NCI-H146 treated with DMSO at 0.1 percent for 48 hours (cell line): ENCODE data around the gene CDK5R1.
A peak's percentile ranks its signal among the peaks of the same experiment; 100 is the strongest.

Experiments used
- DNase-seq: peaks from one replicate; lab custom pipeline; 2025; ENCODE audit not compliant: unreplicated experiment; lab: John Stamatoyannopoulos, UW

Gene CDK5R1

GRCh38 chr17:32470405-32471167 lies 16.2 kb upstream of the CDK5R1 start:
- DNase-seq, result no peak

DNA sequence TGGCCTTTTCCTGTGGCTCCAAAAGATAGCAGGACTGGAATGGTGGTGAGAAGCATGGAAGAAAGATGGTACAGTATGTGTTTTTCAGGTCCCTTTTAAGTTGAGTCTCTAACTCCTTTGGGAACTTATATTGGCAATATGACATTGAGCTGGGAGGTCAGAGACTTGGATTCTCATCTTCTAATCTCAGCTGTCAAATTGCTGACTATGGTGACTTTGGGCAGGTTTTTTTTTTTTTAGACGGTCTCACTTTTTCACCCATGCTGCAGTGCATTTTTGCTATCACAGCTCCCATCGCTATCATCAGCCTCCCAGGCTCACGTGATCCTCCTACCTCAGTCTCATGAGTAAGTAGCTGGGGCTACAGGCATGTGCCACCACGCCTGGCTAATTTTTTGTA lies 15.1 kb upstream of the CDK5R1 start:
- DNase-seq, result no peak

DNA sequence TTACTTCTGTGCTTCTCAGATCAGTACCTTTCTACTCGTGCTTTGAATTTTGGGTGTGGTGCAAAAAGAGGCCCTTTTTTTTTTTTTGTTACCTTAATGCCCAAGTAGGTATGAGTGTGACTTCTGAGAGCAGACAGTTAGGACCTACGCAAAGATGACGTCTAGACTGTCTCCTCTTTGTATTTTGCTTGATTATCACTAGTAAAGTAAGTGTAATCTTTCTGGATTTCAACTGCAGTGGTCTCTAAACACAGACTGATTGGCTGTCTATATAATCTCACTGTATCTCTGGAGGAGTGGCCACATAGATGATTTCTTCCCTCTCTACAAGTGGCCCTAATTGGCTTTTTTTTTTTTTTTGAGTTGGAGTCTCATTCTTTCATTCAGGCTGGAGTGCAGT lies 11.5 kb upstream of the CDK5R1 start:
- no peak for DNase-seq

DNA sequence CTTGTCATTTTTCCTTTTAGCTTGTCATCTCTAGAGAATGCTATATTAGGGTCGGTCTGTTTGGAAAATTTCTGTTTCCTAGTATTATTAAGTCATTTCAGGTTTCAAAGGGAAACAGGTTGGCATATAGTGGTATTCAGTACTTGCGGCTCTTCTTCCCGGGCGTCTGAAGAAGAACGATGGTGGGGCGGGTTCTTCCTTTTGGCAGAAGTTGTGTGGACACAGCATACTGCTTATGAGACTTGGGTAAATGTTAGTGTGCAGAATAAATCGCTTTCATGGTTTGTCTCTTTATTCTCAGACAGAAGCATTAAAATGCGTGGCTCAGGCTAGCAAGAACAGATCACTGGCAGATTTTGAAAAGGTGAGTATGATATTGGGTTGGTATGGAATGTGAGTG lies 9.6 kb upstream of the CDK5R1 start:
- DNase-seq, result no peak

DNA sequence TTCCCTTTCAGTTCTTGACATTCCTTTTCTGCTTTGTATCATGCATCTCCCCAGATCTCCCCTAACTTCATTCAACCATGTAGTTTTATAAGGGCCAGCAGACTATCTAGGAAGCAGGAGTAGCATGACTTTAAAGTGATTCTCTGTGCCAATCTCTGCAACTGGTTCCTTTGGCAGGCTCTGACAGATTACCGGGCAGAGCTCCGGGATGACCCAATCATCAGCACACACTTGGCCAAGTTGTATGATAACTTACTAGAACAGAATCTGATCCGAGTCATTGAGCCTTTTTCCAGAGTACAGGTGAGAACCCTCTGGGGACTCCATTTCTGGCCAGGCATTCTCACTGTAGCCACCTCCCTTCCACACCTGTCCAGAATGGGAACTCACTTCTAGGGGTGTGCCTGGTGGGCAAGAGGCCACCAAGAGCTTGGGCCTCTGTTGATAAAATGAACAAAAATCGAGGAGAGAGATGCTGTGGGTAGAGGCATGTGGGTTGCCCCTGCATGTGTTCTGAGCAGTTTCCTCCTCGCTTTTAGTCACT lies 7.6 kb upstream of the CDK5R1 start:
- DNase-seq, result no peak

GRCh38 chr17:32481193-32481592 lies 5.6 kb upstream of the CDK5R1 start:
- DNase-seq, result no peak

GRCh38 chr17:32482568-32483320 lies 4.0 kb upstream of the CDK5R1 start:
- DNase-seq, result no peak

DNA sequence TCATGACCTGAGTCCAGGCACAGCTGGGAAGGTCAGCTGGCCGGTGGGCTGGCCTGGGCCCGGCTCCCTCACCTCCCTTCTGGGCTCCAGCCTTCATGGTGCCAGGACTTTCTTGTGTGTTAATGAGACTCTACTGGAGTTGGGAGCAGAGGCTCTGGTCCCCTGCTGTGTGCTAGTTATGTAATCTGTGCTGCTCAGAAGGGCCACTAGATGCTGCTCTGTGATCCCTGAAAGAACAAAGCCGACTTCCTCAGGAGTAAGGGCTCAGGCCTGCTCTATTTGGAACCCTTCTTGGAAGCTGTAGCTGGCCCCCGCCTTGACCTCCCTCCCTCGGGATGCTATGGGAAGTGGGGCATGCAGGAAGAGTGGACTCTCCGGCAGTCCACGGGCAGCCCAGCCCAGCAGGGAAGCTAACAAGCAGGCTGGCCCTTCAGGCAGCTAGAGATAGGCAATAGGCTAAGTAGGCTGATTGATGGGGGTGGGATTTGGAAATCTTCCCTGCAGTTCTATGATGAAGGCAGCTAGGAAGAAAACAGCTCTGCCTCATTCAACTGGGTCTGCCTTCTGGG lies 3.3 kb upstream of the CDK5R1 start:
- DNase-seq, result peak; percentile 33

- no peak for DNase-seq
Measured at GRCh38 chr17:32484041-32484461, 2.7 kb upstream of the CDK5R1 start.

GRCh38 chr17:32484628-32485027 lies 2.2 kb upstream of the CDK5R1 start:
- DNase-seq, result no peak

- no peak for DNase-seq
Measured at GRCh38 chr17:32485261-32486110, 1.3 kb upstream of the CDK5R1 start.

DNA sequence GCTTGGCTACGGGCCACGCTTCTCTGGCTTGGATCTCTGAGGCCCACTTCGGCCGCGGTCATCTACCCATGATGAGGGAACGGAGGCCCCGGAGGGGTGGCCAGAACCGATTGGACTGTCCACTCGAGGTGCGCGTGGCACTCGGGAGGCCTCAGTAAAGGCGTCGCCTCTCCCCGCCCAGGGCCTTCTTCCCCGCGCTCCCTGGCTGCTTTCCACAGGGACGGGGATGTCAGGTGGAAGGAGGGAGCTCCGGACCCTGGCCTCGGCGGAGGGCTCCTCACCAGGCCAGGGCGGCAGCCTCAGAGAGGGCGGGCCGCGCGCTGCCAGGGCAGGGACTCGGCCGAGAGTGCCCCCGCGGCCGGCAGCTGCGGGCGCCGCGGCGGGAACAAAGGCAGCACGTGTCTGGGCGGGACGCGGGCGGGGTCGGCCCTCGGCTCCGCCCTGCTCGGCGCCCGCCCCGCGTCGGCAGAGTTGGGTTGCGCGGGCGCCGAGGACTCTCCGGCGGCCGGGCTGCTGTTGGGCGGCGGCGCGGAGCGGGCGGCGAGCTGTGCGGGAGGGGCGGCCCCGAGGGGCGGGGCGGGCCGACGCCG lies 587 bp upstream of the CDK5R1 start:
- DNase-seq, result peak; percentile 60

DNA sequence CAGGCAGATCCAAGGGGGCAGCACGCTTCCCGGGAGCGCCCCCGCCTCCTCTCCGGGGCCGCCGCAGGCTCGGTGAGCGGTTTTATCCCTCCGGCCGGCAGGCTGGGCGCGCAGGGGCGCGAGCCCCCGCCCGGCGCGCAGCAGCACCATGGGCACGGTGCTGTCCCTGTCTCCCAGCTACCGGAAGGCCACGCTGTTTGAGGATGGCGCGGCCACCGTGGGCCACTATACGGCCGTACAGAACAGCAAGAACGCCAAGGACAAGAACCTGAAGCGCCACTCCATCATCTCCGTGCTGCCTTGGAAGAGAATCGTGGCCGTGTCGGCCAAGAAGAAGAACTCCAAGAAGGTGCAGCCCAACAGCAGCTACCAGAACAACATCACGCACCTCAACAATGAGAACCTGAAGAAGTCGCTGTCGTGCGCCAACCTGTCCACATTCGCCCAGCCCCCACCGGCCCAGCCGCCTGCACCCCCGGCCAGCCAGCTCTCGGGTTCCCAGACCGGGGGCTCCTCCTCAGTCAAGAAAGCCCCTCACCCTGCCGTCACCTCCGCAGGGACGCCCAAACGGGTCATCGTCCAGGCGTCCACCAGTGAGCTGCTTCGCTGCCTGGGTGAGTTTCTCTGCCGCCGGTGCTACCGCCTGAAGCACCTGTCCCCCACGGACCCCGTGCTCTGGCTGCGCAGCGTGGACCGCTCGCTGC lies 832 bp downstream of the CDK5R1 start:
- DNase-seq, result peak; percentile 18

GRCh38 chr17:32488177-32488542 lies 1.4 kb downstream of the CDK5R1 start:
- no peak for DNase-seq

- DNase-seq, result no peak
Measured at GRCh38 chr17:32488604-32489180, 1.9 kb downstream of the CDK5R1 start.

DNA sequence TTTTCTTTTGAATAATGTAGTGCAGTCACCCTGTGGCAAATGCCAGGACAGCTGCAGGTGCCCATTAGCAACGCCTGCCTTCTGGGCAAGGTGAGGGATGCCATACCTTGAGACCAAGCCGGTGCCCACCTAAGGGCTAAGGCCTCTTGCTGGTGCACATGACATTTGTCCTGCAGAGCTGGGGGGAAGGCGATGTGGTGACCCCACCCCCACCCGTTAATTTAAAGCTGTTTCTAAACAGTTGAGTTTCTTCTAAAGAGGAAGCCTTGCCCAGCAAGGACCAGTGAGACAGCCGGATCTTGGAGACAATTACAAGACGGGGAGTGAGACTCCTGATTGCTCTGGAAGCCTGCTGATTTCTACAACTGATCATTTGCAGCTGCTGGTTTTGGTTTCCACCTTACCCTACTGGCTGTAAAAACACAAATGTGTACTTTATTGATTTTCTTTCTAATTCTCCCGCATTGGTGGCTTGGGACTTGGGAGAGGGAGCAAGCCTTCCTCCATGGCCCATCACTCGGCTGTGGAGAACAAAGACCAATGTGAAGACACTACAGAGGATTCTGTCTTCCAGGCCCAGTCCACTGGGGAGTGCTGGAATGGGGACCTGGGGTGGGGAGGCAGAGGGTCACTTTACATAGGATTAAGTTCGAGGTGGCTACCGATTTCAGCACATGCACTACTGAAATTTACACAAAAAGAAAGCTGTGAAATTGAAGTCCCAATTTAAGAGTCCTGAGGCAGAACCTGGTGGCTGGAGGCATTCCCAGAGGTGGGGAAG lies 2.7 kb downstream of the CDK5R1 start:
- peak; percentile 15 for DNase-seq

- DNase-seq, result no peak
Measured at GRCh38 chr17:32490101-32490482, 3.3 kb downstream of the CDK5R1 start.

- no peak for DNase-seq
Measured at GRCh38 chr17:32491371-32492263, 4.8 kb downstream of the CDK5R1 start.
